Stimulated activated CD8-positive, alpha-beta memory T cell treated with anti-CD3 and anti-CD28 coated beads, Interleukin-4, amount 100 ng/mL, for 24 hours (primary cell): Measurements from ENCODE around the gene UBALD2.
"Not testable (repeated sequence)": the region's sequence is repeated elsewhere in the genome, so short reads cannot be mapped to it uniquely, and the experiment has no call there.

Experiments used
- DNase-seq: peaks from one replicate; pipeline ENCODE4 v3.0.0-alpha.2; 2020; ENCODE audit warnings: low read depth

The UBALD2 gene

GRCh38 chr17:76264755-76265623, at the start of gene UBALD2:
Gene UBALD2 (plus strand): TSS chr17:76265348. CDS start chr17:76265506, 158 bp downstream.
- peak; percentile 98 for DNase-seq

DNA sequence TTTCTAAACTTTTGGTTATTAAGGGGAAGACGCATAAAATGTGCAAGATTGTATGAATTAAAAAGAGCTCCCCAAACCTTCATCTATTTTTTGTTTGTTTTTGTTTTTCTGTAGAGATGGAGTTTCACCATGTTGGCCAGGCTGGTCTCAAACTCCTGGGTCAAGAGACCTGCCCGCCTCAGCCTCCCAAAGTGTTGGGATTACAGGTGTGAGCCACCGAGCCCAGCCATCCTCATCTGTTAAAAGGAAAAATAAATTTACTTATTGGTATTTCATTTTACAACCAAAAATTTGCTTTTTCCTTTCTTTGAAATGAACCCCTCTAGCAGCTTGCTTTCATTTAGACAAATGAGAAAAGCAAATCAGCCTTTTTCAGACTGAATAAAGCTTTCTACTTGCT, 48.1 kb upstream of the UBALD2 start:
- no peak for DNase-seq

GRCh38 chr17:76219670-76220383, 45.3 kb upstream of the UBALD2 start:
- DNase-seq = no peak

- no peak for DNase-seq
Observed at GRCh38 chr17:76223802-76224201, 41.3 kb upstream of the UBALD2 start.

DNA sequence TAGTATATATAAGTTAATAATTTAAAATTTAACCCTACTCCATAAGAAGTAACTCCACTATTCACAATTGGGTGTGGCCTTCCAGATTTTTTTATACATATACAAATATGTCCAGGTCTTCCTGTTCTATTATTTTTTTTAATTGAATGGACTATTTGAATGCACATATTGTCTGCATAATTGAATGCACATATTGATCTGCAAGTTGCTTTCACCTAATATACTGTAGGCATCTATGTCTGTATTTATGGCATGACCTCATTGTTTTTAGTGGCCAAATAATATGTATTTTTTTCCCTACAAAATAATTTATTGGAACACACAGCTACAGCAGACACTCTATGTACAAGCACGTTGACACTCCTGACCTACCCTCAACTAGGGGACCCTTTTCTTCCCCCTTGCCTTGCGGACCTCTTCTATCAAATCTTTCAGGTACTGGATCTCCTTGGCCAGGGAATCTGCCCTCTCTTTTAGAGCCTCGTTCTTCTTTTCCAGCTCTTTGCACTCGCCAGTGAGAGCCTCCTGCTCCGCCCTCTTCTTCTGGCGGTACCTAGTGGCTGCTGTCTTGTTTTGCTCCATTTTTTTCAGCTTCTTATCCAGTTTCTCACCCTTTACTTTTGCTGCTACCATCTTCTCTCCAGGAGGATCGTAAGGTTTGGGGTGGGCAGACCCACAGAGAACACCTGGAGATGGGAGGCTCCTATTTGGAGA, 39.6 kb upstream of the UBALD2 start:
- not testable (repeated sequence) for DNase-seq

- DNase-seq = not testable (repeated sequence)
Observed at GRCh38 chr17:76226749-76227148, 38.4 kb upstream of the UBALD2 start.

DNA sequence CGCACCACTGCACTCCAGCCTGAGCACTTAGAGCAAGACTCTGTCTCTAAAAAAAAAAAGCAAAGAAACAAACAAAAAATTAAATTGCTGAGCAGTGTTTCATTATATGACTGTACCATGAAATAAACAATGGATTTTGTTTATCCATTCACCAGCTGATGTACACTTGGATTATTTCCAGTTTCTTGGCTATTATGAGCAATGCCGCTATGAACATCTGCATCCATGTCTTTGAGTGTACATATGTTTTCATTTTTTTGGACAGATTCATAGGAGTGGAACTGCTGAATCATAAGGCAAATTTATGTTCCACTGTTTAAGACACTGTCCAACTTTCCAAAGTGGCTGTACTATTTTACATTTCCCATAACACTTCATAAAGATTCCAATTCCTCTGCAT, 32.8 kb upstream of the UBALD2 start:
- DNase-seq = no peak

- DNase-seq = no peak
Observed at GRCh38 chr17:76233588-76234353, 31.4 kb upstream of the UBALD2 start.

GRCh38 chr17:76234354-76234679, 30.8 kb upstream of the UBALD2 start:
- DNase-seq = no peak

DNA sequence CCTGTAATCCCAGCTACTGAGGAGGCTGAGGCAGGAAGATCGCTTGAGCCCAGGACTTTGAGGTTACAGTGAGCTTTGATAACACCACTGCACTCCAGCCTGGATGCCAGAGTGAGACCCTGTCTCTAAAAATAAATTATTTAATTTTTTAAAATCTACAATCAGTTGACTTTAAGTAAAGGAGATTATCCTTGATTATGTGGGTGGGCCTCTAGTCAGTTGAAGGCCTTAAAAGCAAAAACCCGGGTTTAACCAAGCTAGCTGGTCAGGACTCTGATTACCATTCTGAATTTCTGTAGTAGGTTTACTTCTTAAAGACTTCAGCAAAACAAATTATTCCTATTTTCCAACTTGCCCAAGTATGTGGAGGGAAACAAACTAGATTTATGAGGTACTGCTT, 29.3 kb upstream of the UBALD2 start:
- DNase-seq = no peak

DNA sequence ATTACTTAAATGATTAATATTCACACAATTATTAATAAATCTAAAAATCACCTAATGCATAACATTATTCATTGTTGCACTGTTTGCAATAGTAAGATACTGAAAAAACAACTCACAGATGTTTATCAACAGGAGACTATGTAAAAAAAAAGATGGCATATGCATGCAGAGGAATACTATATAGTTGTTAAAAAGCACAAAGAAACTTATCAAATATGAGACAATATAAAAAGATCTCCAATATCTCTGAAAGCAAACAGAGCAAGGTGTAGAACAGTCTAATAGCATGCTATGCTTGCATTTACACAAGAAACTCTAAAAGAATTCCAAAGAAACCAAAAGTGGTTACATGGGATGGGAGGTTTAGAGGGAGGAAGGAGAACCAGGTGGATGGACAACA, 28.5 kb upstream of the UBALD2 start:
- no peak for DNase-seq

DNA sequence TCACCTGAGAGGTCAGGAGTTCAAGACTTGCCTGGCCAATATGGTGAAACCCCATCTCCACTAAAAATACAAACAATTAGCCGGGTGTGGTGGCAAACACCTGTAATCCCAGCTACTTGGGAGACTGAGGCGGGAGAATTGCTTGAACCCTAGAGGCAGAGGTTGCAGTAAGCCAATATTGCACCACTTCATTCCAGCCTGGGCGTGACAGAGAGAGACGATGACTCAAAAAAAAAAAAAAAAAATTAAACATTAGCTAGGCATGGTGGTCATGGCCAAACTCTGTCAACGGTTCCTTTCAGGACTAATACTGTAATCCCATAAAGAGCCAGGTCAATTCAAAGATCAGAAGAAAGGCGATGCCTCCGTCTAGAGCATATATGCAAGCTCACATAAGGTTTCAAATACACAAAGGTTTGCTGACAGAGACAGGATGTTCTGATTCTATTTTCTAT, 27.3 kb upstream of the UBALD2 start:
- DNase-seq = no peak

DNA sequence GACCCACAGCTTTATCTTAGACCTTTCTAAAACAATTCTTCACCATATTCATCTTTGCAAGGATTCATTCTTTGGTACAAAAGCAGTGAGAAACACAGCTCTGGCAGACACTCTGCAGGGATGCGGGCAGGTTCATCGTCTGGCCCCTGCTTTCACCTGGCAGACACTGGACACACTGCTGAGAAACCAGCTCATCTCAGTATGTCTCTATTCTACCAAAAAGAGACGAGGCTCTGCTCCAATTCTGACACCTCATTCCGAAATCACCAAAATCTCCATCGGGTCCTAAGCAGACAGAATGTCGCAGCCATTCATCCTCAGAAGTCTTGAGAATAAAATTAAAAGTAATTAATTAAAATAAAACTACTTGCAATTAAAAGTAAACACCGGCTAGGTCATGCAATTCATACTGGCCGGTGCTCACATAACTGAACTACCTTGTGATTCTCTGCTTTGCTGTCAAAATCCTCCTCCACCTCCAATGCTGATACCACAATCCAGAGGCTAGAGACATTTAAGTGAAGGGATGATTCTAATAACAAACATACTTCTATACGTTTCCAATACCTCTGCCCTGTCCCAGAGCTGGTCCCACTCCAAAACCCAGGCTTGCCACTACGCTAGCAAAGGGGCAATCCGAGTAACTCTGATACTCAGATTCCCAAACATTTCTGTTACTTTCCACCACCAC, 26.2 kb upstream of the UBALD2 start:
- no peak for DNase-seq

GRCh38 chr17:76239538-76240274, 25.4 kb upstream of the UBALD2 start:
- no peak for DNase-seq

GRCh38 chr17:76240461-76241203, 24.5 kb upstream of the UBALD2 start, which contains the start of gene RNF157:
Gene RNF157 (minus strand): TSS chr17:76240493. CDS start chr17:76240240, 253 bp downstream.
- DNase-seq = no peak

- no peak for DNase-seq
Observed at GRCh38 chr17:76241204-76241538, 24.0 kb upstream of the UBALD2 start.

DNA sequence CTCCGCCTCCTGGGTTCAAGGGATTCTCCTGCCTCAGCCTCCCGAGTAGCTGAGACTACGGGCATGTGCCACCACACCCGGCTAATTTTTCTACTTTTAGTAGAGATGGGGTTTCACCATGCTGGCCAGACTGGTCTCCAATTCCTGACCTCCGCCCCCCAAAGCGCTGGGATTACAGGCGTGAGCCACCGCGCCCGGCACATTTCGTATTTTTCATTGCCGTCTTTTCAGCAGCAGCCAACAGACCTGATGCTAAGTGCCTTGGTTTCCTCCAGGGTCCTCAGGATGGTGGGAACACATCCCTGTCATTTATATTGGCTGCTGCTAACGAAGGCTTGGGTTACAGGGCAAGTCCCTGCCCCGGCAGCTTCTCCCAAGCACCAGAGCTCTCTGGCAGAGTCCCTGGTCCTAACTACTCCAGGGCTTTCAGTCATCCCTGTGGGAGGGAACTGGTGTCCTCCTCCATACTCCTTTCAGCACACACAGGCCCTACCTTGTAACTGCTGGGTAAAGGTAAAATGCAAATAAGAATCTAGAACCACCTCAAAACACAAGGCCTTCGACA, 23.4 kb upstream of the UBALD2 start:
- DNase-seq = no peak

- DNase-seq = no peak
Observed at GRCh38 chr17:76243826-76244679, 21.1 kb upstream of the UBALD2 start.

GRCh38 chr17:76244721-76245120, 20.4 kb upstream of the UBALD2 start:
- not testable (repeated sequence) for DNase-seq
